GM19395 (cell line): ENCODE measurements around the gene DRICH1.
"Not testable (repeated sequence)": the region's sequence is repeated elsewhere in the genome, so short reads cannot be mapped to it uniquely, and the experiment has no call there.

Experiments
- ATAC-seq: cut with Tn5 transposase; IDR thresholded peaks from one replicate; pipeline ENCODE4 v1.9.1; 2021; ENCODE audit warnings: mild to moderate bottlenecking, moderate library complexity; ENCODE audit not compliant: unreplicated experiment

DRICH1 gene, protein sequence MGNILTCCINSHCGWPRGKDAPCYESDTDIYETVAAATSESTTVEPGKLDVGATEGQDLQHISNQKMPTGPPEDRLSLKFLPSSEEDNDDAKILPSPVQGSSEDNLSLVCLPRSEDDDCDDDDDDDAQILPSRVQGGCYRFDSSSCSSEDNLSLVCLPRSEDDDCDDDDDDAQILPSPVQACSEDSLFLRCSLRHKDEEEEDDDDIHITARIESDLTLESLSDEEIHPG

DNA sequence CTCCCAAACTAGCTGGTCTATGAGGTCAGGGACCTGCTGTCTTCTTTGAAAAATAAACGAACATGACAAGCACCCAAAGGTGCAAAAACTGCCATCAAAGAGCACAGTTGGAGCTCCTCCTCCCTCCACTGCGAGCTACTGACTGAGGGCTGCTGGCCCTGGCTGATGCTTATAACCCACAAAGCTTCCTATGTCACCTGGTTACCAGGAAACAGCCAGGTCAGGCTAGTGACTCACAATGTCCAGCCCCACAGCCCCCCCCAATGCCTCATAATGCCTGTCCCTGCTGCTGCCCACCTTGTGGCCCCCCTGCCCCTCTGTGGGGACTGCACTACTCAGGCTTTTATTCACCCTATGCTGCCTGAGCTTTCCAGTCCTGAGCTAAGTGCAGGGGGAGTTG is at the start of gene DRICH1:
TSS of gene DRICH1 (minus strand) at position 144 of the 400 bp plus-strand sequence. CDS start 298 bp downstream, outside the sequence.
- ATAC-seq: no peak

DNA sequence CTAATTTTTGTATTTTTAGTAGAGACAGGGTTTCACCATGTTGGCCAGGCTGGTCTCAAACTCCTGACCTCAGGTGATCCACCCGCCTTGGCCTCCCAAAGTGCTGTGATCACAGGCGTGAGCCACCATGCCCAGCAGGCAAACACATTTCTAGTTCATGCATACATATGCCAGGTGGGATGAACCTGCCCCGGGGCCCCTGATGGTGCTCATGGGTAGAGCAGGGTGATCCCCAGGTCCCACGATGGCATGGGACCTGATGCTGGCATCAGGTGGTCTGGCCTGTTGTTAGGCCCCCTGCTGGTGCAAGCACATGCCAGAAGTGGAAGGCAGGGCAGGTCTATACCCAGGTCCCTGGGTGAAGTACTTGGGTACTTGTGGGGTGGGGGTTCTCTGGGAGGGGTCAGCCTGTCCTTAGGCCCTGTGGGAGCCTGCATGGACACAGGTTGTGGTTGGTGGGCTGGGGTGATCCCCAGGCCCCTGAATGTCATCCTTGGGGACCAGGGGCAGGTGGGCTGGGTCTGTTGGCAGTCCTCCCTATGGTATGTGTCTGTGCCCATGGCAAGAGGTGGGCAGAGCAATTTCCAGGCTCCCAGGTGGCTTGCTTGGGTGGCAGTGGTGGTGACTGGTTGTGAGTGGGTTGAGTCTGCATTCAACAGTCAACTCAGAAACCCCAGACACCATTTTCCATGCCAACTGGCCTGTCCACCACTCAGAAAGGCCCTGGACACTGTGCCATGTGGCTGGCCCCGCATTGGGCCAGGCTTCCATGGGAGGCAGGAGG is 49.1 kb upstream of the DRICH1 start:
- no peak for ATAC-seq

DNA sequence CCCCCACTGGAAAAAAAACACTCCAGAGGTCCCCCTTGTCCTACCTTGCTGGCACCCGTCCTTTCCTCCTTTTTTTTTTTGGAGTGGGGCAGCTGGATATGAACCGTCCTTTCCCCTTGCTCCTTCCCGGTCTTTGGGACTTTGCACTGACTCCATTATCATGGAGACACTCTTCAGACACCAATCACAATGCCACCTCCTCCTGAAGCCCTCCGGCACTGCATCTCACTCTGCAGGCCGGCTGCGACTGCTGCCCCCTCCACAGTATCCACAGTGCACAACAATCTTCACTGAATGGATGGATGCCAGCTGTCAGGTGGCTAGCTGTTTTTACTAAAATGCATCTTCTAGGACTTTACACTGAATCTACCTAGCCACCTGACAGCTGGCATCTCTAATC is 46.0 kb upstream of the DRICH1 start:
- no peak for ATAC-seq

DNA sequence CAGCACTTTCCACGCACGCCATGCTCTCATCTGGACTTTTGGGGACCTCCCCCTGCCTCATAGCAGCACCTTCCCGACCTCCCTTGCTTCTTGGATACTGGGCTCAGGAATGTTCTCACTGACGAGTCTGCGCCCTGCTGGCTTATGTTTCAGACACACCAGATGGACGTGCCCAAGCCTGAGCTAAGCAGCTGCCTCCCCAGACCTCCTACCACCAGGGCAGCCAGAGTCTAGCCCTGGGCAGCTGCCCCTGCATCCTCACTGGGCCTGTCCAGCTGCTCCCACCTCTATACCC is 45.5 kb upstream of the DRICH1 start:
- no peak for ATAC-seq

DNA sequence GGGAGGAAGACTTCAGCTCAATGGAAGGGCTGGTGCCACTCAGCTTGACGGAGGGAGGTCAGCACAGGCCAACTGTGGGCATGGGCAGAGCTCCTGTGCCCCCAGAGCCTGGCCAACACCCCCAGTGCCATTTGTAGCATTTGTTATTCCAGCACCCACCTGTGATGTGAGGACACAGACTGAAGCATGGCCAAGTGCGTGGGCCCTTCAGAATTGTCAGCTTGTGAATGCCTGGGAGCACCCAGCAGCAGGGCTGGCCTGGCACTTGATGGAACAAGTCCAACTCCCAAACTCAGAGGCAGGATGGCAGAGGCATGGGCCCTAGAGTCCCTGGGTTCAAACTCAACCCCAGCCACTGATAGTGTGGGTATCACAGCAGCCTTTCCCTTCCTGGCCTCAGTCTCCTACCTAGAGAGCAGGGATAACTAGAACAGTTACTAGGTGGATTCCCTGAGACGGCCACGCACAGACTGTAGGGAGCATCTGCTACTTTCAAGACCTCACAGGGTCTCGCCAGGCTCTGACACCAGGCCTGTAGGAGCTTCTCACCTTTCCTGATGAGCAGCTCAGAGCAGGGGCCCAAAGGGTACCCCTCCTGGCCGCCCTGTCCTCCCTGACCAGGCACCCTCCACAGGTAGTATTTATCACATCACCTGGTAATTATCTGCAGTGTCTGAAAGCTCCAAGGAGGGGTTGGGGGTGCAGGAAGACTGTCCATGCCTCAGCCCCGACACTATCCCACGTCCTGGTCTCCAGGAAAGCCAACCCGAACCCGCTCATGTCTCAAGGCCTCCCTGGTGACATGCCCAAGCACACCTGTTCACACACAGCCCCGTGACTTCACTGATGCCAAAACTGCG is 45.0 kb upstream of the DRICH1 start:
- not testable (repeated sequence) for ATAC-seq

DNA sequence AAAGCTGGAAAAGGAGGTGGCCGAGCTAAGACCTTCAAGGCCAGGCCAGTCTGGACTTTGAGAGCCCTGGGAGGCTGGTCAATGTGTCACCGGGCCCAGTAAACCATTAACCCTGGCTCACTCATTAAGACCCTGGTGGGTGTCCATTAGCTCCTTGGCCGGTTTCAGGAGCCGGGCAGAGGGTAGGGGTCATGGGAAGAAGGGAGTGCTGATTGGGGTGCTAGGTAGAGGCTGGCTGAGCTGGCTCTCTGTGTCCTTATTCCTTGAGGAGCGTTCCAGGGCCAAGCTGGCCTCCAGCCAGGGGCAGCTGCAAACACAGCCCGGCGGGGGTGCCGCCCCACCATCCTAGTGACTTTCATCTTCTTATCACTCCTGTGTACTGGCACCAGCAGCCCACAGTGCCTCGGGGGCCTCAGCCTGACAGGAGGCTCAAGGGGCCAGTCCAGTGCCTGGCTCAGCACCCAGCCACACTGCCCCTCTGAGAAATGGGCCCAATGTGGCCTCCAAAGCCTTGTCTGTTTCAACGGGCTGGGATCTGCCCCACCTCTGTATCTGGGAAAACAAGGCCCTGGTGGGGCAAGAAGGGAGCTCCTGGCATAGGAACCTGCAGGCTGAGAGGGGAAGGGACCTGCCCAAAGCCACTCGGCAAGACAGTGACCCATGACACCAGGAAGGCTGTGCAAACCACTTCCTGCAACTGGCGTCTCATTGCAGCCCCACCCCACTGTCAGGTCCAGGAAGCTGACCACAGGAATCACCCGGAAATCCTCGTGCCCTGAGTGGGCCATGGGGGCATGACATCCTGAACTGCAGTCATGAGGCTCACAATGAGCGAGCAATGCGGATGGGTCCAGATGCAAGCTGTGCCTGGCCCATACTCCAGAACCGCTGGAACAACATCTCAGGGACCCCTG is 43.6 kb upstream of the DRICH1 start:
- no peak for ATAC-seq

DNA sequence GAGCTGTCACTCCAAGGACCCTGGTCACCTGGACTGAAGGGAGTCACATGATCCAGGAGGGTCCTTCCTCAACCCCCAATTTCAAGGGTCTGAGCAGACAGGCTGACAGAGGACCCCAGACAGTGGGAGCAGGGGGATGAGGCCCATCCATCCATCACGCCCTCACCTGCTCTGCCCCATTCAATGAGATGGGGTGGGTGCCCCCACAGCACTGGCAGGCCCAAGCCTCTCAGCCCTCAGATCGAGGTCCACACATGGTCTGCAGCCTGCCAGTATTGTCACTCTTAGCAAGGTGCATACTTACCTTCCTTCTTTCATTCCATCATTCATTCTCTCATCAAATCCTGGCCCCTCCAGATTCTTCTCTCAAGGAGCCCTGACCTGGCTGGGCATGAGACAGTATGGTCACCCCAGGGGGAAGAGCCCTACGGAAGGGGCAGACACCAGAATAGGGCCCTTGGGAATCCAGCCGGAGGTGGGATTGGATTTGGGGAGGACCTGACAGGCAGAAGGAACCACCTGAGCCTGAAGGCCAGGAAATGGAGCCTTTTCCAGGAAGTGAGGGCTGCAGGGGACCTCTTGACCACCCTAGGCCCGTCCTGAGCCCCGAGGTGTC is 42.9 kb upstream of the DRICH1 start:
- not testable (repeated sequence) for ATAC-seq

DNA sequence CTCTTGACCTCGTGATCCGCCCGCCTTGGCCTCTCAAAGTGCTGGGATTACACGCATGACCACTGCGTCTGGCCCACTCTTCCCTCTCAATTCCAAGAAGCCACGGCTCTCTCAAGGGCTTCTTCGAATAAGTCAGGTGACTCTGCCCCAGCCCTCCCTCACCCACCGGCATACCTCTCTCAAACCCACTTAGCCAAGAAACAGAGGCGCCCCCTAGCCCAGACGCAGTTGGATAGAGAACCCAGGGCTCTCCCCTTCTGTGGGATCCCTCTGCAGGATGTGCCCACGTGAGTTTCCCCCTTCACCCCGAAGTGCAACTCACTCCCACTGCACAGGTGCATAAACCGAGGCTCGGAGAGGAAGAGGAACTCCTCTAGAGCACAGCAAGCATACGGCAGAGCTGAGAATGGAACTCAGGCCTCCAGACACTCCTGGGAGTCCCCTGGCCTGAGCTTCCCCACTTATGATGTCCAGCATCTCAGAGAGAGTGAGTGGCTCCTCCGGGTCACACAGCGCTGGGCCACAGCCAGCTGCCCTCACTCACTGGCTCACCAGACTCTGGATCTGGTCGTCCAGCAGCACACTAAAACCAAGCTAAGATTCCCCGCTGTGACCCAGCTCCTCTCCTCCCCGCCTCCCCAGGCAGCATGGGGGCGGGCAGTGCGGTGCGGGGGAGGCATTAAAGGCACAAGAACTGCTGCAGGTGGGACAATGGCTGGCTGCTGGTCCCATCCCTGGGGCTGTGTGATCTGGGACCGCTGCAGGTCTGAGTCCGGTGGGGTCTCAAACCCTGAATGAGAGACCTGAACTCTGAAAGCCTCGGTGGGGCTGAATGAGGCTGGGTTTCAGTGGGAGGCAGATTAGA is 41.9 kb upstream of the DRICH1 start:
- no peak for ATAC-seq

DNA sequence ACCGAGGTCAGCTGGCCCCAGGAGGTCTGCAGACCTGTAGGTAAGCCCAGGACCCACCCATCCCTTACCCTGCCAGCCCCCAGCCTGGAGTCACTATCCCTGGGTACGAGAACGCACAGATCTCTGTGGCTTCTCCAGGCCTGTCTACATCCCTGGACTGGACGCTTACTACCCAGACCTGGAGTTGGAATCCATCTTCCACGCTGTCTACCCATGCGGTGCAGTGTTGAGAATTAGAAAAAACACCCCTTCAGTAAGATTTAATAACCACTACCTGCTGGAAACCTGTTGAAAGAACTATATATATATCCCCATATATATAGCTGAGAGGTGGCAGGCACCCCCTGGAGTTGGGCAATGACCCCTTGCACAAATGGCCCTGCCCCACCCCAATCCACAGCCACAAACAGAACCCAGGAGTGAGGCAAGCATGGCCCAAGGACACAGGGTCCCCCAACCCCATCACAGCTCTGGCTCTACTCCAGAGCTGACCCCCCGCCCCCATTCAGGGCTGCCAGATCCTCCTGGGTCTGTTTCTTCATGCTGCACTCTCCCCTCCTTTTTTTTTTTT is 41.0 kb upstream of the DRICH1 start:
- no peak for ATAC-seq

DNA sequence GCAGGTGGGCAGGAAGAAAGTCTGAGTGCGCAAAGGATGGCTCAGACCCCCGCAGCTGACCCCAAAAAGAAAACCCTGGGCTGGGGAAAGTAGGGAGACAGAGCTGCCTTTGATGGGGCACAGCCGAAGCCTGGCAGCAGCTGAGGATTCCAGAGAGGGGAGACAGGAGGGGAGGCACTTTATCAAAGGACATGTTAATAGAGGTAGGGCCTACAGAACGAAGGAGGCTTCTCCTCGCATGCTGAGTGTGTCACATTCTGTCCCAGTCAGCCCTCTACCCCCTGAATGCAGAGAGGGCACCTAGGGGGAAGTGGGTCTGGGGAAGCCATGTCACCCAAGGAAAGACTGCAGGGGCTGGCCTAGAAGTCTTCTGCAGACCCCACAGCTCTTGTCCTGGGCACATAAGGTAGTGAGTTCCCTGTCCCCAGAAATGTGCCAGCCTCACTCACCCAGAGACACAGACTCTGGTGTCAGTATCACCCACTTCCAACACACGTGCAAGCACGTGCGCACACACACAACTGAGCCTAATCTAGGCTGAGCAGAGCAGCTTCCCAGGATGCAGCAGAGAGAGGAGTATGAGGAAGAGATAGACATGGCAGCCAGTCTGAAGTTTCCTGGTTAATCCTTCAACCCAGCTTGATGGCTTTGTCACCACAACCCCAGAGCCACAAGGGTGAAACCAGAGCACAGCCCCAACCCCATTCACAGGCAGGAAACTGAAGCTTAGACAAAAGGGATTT is 40.4 kb upstream of the DRICH1 start:
- ATAC-seq: not testable (repeated sequence)

DNA sequence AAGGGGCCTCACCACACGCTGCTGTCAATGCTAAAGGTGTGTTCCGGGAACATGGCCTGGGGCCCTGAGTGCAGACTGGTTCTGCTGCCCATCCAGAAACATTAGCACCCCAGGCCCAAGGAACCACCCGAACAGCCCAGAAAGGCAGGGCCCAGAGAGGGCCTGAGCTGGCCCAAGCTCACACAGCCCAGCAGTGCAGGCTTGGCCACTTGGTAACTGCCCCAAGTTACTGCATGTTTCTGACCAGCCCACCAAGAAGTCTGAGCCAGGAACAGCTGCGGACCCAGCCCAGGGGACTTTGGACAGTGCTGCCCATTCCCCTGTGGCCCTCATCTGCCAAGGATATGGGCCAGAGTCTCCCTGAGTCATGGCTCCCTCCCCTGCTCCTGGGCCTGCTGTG is 39.3 kb upstream of the DRICH1 start:
- ATAC-seq: not testable (repeated sequence)

DNA sequence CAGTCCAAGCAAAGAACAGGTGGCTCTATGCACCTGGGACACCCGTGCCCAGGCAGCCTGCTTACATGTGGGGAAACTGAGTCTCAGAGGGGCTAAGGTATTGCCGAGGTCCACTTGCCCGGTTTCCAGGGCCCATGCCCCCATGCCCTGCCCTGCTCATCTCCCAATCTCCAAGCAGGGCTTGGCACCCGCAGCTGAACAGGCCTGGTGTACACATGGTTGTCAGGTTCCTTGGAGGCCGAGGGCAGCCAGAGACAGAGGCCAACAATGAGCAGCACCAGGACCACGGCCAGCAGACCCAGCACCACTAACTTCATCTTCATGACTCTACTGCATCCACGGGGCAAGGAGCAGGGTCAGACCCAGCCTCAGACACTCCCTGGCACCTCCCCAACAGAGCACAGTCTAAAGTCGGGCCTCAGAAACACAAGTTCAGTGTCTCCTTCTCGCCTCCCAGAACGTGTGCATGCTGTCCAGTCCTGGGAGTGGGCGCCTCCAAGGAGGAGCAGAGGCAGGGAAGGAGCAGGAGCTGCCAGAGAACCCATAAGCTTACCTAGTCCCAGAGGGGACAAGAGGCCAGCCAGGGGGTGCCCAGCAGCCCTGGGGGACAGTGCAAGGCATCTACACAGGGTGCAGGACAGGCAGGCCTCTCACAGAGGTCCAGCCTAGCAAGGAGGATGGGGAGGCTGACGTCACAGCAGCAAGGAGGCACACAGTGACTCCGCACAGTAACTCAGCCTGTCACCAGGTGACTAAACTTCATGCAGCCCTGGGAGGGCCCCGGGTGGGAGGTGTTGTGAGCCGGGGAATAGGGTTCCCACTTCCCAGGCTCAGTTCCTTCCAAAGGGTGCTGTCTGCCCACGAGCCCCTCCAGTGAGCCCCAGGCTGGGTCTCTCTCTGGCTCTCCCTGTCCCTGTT is 38.5 kb upstream of the DRICH1 start:
- no peak for ATAC-seq

DNA sequence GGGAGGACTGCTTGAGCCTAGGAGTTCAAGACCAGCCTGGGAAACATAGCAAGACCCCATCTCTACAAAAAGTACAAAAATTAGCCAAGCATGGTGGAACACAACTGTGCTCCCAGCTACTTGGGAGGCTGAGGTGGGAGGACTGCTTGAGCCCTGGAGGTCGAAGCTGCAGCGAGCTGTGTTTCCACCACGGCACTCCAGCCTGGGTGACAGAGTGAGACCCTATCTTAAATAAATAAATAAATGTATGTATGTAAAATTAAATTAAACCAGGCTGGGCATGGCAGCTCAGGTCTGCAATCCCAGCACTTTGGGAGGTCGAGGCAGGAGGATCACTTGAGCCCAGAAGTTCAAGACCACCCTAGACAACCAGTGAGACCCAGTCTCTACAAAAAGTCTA is 28.3 kb upstream of the DRICH1 start:
- not testable (repeated sequence) for ATAC-seq

DNA sequence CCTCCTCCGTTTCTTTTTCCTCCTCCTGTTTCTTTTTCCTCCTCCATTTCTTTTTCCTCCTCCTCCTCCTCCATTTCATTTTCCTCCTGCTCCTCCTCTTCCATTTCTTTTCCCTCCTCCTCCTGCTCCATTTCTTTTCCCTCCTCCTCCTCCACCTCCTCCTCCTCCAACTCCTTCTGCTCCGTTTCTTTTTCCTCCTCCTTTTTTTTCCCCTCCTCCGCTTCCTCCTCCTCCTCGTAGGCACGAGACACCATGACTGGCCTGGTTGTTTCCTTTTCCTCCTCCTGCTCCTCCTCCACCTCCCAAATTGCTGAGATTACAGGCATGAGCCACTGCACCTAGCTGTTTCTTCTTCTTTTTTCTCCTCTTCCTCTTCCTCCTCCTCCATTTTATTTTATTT is 25.6 kb upstream of the DRICH1 start:
- ATAC-seq: no peak

DNA sequence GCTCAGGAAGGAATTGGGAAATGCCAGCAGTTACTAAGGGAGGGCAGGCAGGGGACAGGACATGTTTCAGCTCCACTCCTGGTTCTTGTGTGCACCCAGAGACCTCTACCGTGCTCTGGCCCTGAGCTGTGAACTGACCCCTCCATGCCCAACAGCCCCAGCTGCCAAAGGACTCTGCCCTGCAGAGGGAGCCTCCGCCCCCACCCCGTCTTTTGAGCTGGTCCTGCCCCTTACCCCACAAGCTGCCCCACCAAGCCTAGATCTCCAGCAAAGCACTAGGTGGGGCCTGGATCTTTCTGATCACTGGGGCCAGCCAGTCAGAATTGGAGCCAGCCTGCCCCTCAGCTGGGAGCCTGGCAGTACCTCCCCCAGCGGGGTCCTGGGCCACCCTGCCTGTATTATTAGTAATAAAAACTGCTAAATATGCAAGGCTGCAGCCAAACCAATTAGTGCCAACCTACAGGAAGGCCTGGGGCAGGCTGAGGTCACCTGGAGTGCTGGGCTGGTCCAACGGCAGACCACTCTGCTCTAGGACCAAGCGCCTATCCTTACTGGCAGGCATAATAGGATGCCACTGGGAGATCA is 23.9 kb upstream of the DRICH1 start:
- no peak for ATAC-seq

DNA sequence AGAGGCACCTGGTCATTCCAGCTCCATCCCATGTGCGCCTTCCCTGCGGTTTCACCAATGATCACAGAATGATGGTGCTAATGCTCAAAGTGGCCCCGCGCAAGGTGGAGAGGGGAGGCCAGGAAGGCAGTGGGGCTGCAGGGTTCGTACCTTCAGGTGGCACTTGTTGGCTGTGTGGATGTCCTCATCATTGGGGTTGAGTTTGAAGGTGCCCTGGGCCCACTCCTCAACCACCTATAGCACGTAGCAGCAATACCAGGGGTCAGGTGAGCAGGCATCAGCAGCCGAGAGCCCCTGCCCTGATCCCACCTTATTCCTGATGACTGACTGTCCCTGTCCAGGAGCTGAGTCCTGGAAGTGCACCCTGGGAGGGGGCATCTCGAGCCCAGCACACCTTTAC is 20.6 kb upstream of the DRICH1 start:
- ATAC-seq: no peak

DNA sequence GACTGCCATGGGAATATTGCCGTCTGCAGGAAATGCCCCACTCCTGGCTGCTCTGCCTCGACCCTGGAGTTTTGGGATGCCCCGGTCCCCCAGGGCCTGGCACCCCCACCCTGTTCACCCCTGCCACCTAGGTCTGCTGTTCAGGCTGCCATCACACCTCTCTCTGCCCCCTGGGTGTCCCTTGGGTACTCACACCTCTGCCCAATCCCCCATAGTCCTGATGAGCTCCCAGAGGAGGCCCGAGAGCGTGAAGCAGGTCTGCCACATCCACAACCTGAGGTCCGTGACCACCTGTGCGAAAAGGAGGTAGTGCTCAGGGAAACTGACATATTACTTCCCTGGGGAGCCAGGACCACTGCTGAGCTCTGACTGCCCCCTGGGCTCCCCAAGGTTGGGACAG is 20.2 kb upstream of the DRICH1 start:
- ATAC-seq: no peak
